Renal cortical epithelial cell (primary cell): ENCODE data around the gene MTERF2. TPM values are rescaled to one million over a fixed set of nuclear protein-coding genes. Genes with fewer than 3 reads are reported as not detected.

Source experiments
- DNase-seq: peaks from one replicate; pipeline ENCODE4 v3.0.0-alpha.2; 2011; ENCODE audit warnings: low read depth
- total RNA-seq: library from RNA; depleted of rRNA; stranded (reverse); fragments of >200 nt; gene quantifications from 2 replicates; pipeline ENCODE4 v1.2.3, GENCODE V29; 2014

Gene MTERF2
- total RNA-seq, 1 donor from 2014 or later = 14.0 TPM

GRCh38 chr12:106994579-106995220, 7.8 kb upstream of the MTERF2 start:
- DNase-seq = peak; percentile 36

GRCh38 chr12:106987846-106988245, 900 bp upstream of the MTERF2 start:
- DNase-seq = no peak

- no peak for DNase-seq
Measured at GRCh38 chr12:106986135-106986534, 811 bp downstream of the MTERF2 start.

- DNase-seq = no peak
Measured at GRCh38 chr12:106985479-106985878, 1.5 kb downstream of the MTERF2 start.

- no peak for DNase-seq
Measured at GRCh38 chr12:106984588-106985137, 2.3 kb downstream of the MTERF2 start.

GRCh38 chr12:106982229-106982628, 4.7 kb downstream of the MTERF2 start:
- DNase-seq = no peak

GRCh38 chr12:106981788-106982187, 5.2 kb downstream of the MTERF2 start:
- no peak for DNase-seq

- DNase-seq = no peak
Measured at GRCh38 chr12:106980944-106981343, 6.0 kb downstream of the MTERF2 start.

DNA sequence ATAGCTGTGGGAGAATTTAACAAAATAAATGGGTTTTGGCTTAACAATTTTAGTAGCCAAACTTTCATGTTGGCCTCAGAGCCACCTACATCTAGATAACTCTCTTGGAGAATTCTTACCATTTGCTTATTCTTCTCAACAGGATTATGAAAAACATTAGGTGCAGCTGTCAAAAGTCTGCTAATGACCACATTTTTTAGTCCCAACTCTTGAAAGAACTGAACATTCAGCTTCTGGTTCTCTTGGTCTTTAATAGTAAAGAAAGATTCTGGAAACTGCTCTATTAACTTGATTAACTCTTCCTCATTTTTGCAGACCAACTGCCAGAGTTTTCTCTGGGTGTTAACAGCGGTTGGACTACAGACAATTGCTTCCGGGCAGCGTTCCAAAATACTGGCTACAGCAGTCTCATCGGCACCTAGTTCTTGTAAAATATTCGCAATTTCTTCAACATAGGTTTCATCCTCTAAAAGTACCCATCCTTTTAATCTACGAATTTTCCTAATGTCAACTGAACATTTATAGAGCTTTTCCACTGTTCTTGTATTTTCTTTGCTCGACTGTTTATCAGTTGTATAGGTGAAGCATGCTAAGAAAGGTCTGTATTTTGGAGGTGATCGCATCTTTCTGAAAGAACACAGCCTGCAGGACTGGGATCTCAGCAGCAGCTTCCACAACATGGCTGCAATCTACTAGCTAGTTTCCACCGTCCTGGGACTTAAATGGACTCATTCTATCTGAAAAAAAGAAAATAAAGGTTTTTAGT, 8.7 kb downstream of the MTERF2 start:
- peak; percentile 65 for DNase-seq

- no peak for DNase-seq
Measured at GRCh38 chr12:106976668-106977067, 10.3 kb downstream of the MTERF2 start.

DNA sequence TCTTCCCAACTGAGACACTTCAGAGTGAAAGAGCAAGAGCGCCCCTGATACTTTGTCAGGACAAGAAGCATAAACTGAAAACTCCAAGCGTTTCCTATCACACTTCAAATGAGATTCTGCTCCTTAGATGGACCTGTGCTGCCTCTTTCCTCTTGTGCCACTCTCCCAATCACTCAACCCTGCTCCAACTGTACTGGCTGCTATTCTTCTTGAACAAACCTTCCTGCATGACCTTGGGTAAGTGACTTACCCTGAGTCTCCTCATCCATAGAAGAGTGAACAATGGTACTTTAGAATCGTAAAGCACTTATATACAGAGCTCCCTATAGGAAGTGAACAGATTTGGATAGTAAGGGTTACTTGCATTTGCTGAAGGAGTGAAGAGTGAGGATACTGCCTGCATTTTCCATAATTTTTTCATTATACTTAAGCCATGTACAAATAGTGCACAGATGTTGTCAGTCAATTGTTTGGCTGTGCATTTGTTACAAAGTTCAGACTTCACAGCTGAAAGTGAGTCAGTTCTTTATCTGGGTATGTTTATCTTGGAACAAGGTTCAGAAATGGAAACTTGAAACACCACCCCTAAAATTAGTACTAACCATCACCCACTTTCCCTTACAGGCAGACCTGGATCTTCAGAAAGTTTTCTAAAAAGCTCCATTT, 10.8 kb downstream of the MTERF2 start:
- DNase-seq = peak; percentile 55

- no peak for DNase-seq
Measured at GRCh38 chr12:106975098-106975497, 11.8 kb downstream of the MTERF2 start.

DNA sequence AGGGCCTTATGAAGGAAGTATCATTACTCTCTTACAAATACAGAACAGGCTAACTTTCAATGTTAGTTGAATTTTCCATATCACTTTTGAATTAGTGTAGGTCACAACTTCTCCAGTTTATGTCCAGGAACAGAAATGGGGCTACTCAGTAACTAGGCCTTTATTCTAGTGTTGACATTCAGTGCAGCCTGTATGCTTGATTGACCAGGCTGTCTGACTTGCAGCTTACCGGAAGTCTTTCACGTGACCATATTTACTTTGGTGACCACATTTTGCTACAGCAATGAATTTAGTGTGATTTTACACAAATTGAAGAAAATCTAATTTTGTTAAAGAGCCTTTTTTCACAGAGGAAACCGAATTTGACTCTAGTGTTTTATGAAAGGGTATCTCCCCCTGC, 12.4 kb downstream of the MTERF2 start:
- peak; percentile 90 for DNase-seq

DNA sequence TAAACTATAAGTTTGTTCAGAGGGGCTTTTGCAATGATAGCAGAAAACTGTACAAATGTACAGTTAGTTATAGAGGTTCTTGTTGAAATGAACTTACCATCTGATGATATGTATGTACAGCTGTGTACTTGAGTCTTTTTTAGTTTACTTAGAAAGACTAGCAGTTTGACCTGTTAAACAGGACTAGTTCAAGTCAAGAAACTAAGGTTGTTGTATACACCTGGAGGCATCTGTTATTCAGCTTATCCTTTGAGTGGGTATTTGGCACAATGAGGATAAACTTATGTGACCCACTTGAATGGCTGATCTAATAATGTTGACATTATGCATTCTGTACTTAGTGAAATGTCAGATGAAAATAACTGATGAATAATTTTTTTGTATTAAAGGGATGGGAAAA, 13.4 kb downstream of the MTERF2 start:
- no peak for DNase-seq

DNA sequence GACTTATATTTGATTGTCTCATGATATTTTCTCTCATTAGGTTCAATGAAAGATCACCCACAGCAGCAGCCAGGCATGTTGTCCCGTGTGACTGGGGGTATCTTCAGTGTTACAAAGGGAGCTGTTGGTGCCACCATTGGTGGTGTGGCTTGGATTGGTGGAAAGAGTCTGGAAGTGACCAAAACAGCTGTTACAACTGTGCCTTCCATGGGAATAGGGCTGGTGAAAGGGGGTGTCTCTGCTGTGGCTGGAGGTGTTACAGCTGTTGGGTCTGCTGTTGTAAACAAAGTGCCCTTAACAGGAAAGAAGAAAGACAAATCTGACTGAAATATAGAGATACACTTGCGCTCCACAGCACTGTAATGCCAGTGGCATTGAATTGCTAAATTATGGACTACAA, 15.9 kb downstream of the MTERF2 start:
- DNase-seq = no peak

DNA sequence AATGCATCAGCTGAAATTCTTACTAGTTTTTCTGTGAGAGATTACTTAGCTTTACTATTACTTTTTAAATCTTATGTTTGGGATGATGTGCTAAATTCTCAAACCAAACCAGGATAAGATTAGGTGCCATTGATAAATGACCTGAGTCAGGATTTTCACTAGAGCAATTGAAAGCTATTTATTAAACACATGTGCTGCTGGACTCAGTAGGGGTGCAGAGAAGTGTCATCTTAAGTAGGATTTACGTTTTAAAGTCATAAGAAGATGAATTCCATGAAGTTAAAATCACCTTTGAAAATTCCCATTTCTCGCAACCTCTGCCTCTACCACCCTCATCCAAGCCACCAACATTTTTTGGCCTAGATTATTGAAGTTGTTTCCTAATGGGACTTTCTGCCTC, 22.4 kb downstream of the MTERF2 start:
- DNase-seq = no peak

GRCh38 chr12:106962286-106962685, 24.7 kb downstream of the MTERF2 start:
- DNase-seq = no peak

DNA sequence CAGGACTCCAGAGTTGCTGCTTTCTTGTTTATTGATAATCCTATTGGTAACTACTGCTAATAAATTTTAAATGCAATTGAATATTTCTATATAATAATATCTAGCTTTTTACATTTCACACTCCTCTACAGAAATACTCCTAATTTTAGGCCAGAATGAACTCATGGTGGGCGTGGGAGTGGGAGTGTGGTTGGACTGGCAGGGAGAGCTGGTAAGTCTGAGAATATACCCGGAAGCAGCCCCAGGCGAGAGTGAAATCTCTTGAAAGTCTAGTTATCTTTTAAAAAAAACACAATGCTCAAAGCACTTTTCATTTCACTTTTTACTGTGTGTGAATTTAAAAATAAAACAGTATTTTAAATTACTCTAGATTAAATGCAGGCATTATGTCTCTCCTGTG, 26.5 kb downstream of the MTERF2 start:
- no peak for DNase-seq

GRCh38 chr12:106957583-106957982, 29.4 kb downstream of the MTERF2 start:
- no peak for DNase-seq

- DNase-seq = no peak
Measured at GRCh38 chr12:106956048-106956578, 30.8 kb downstream of the MTERF2 start.

GRCh38 chr12:106955377-106956047, 31.4 kb downstream of the MTERF2 start, which contains the start of gene TMEM263:
TMEM263 (plus strand) TSS chr12:106955907; CDS start chr12:106967117, 11,210 bp downstream.
- DNase-seq = peak; percentile 75
